Caco-2 (cell line): ENCODE data around the gene KCNC1. TPM values are rescaled to one million over a fixed set of nuclear protein-coding genes. Genes with fewer than 3 reads are reported as not detected.
A peak's percentile ranks its signal among the peaks of the same experiment; 100 is the strongest.

Source experiments
- BruUV-seq: library from RNA; stranded (reverse); fragments of 400-500 nt; replicated peaks from 2 replicates; lab custom pipeline; 2021; lab: Mats Ljungman, UMichigan
- CTCF ChIA-PET: fragments of 300-600 bp; sonication (Branson Sonifier 250); formaldehyde crosslinking; loops from one replicate; lab custom pipeline; 2022; ENCODE audit warnings: antibody characterized with exemption; lab: Charles Lee
- POLR2A ChIA-PET: fragments of 300-600 bp; sonication (Branson Sonifier 250); formaldehyde crosslinking; loops from one replicate; lab custom pipeline; 2022; ENCODE audit warnings: antibody characterized with exemption; lab: Charles Lee
- DNase-seq, 2 experiments: peaks; one replicate each; pipeline versions ENCODE4 v3.0.0 to v3.0.0-alpha.2; 2020 to 2022
- H3K27me3 ChIP-seq: replicated peaks from 2 replicates; pipeline ENCODE4 v1.6.0; 2011; ENCODE audit warnings: low read length; ENCODE audit not compliant: control insufficient read depth, insufficient read depth
- H3K36me3 ChIP-seq: 2 replicates; pipeline ENCODE4 v1.5.1; 2011; ENCODE audit warnings: low read length; ENCODE audit not compliant: control insufficient read depth, insufficient read depth
- H3K4me1 ChIP-seq: fragments of 250-450 bp; sonication (Bioruptor Pico); 2 replicates; pipeline ENCODE4 v1.5.1; 2020; ENCODE audit warnings: mild to moderate bottlenecking
- H3K4me3 ChIP-seq: 2 replicates; pipeline ENCODE4 v1.5.1; 2011; ENCODE audit warnings: low read depth, mild to moderate bottlenecking, control low read depth, low read length
- H3K9me3 ChIP-seq: fragments of 250-450 bp; sonication (Bioruptor Pico); 2 replicates; pipeline ENCODE4 v1.5.1; 2020; ENCODE audit warnings: mild to moderate bottlenecking, moderate library complexity
- H3K27ac Mint-ChIP-seq: one replicate; pipeline ENCODE4 v1.8.0; 2022; ENCODE audit warnings: mixed read lengths; ENCODE audit not compliant: unreplicated experiment
- H3K27me3 Mint-ChIP-seq: one replicate; pipeline ENCODE4 v1.8.0; 2022; ENCODE audit warnings: mixed read lengths; ENCODE audit not compliant: insufficient read depth, unreplicated experiment
- H3K36me3 Mint-ChIP-seq: one replicate; pipeline ENCODE4 v1.8.0; 2022; ENCODE audit warnings: mild to moderate bottlenecking, mixed read lengths; ENCODE audit not compliant: insufficient read depth, unreplicated experiment
- H3K4me1 Mint-ChIP-seq: one replicate; pipeline ENCODE4 v1.8.0; 2022; ENCODE audit warnings: low read depth, mixed read lengths; ENCODE audit not compliant: unreplicated experiment
- H3K4me3 Mint-ChIP-seq: one replicate; pipeline ENCODE4 v1.8.0; 2022; ENCODE audit warnings: mild to moderate bottlenecking, moderate library complexity, mixed read lengths; ENCODE audit not compliant: unreplicated experiment
- H3K9me3 Mint-ChIP-seq: one replicate; pipeline ENCODE4 v1.8.0; 2022; ENCODE audit warnings: mixed read lengths; ENCODE audit not compliant: unreplicated experiment
- CTCF ChIP-seq, 2 experiments: fragments of 200-600 bp in 1 of 2; IDR thresholded peaks; 1 replicate in 1 of 2; 2 replicates in 1 of 2; pipeline versions ENCODE4 v1.5.1 to v1.8.0; 2011 to 2022; ENCODE audit warnings: antibody characterized with exemption in 1 of 2, control low read depth in 1 of 2, inconsistent platforms in 1 of 2, low read depth in 1 of 2, low read length in 1 of 2, mild to moderate bottlenecking in 1 of 2, moderate library complexity in 1 of 2; ENCODE audit not compliant: insufficient read depth in 1 of 2, severe bottlenecking in 1 of 2, unreplicated experiment in 1 of 2
- intact Hi-C: fragments of 100-400 bp; cut with micrococcal nuclease; formaldehyde crosslinking; loops from one replicate; pipeline ENCODE4 v1.10.0; 2022; ENCODE audit not compliant: unreplicated experiment
- total RNA-seq: library from RNA; stranded (reverse); gene quantifications from 2 replicates; pipeline ENCODE4 v1.2.3, GENCODE V29; 2022

The KCNC1 gene
- total RNA-seq, 1 experiment from 2014 or later, result 0.07 TPM

DNA sequence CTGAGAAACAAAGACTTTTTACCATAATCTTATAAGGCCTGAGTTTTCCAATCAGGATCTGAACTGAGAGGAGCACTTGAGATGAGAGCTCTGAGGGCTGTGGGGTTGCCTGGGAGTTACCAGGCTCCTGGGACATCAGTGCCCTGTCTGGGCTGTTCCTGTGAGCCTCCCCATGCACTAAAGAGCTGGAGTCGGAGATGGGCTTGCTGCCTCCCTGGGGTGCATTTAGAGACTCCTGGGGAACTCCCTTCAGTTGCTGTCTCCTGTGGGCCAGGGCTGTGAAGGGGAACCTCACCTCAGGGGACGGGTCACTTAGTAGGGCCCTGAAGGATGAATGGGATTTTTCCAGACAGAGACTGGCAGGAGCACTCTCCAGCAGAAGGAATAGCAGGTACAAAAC is 33.3 kb downstream of the KCNC1 start:
- Mint-ChIP-seq H3K27me3 (no peaks in the 10 kb centered on the region), H3K4me1 (no peaks in the 10 kb centered on the region), H3K4me3 (no peak overlapping the region), H3K27ac (no peak overlapping the region), H3K36me3 (no peaks in the 10 kb centered on the region), H3K9me3 (no peaks in the 10 kb centered on the region)
- Histone ChIP-seq H3K4me1 (0 out of 2 replicates have a peak, but pooled peaks cover 4% of the 10 kb centered on the region), H3K4me3 (no peak overlapping the region), H3K27me3 (no peaks in the 10 kb centered on the region), H3K9me3 (no peaks in the 10 kb centered on the region), H3K36me3 (no peaks in the 10 kb centered on the region)
- no peak for TF ChIP-seq CTCF (IDR thresholded peaks at IDR 0.05; ENCODE audit: insufficient read depth in 1 of 2, low read depth in 1 of 2, low read length in 1 of 2, severe bottlenecking in 1 of 2, unreplicated experiment in 1 of 2)
- intact Hi-C loops, result no loop called here
- DNase-seq, result no peak
- POLR2A ChIA-PET, result no interaction called here
- CTCF ChIA-PET, result interaction anchor here (1.0 kb wide), 1 partner anchor 169 kb away, joined by 3 read pairs; no protein-coding TSS in a partner anchor
- no TSS peak for BruUV-seq

GRCh38 chr11:17768547-17768946 is 34.0 kb downstream of the KCNC1 start:
- DNase-seq, result peak in 1 of 2 experiments; percentile 14
- Histone ChIP-seq H3K4me3 (no peak overlapping the region), H3K9me3 (no peaks in the 10 kb centered on the region), H3K36me3 (no peaks in the 10 kb centered on the region), H3K27me3 (no peaks in the 10 kb centered on the region), H3K4me1 (0 out of 2 replicates have a peak, but pooled peaks cover 4% of the 10 kb centered on the region)
- no peaks in the 10 kb centered on the region for H3K27me3 Mint-ChIP-seq
- H3K36me3 Mint-ChIP-seq, result no peaks in the 10 kb centered on the region
- BruUV-seq, result no TSS peak
- no peaks in the 10 kb centered on the region for H3K9me3 Mint-ChIP-seq
- CTCF ChIA-PET, result interaction anchor here (0.7 to 1.0 kb wide), 3 partner anchors 16 to 208 kb away, joined by 3 to 6 read pairs (median 3); no protein-coding TSS in a partner anchor
- H3K27ac Mint-ChIP-seq, result no peak overlapping the region
- TF ChIP-seq CTCF (IDR thresholded peaks at IDR 0.05; ENCODE audit: insufficient read depth in 1 of 2, low read depth in 1 of 2, low read length in 1 of 2, severe bottlenecking in 1 of 2, unreplicated experiment in 1 of 2), result no peak
- POLR2A ChIA-PET, result no interaction called here
- no peak overlapping the region for H3K4me3 Mint-ChIP-seq
- no peaks in the 10 kb centered on the region for H3K4me1 Mint-ChIP-seq
- intact Hi-C loops, result no loop called here

DNA sequence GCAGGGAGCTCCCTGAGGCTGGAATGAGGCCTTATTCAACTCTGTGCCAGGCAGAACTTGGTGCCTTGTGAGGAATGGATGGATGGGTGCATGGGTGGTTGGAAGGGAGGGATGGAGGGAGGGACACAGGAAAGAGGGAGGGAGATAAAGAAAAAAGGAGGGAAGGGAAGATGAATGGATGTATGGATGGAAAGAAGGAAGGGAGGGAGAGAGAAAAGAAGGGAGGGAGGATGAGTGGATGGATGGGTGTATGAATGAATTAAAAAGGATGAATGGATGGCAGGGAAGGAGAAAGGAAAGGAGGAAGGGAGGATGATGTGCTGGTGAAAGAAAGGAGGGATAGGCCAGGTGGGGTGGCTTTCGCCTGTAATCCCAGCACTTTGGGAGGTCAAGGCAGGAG is 34.6 kb downstream of the KCNC1 start:
- no peaks in the 10 kb centered on the region for H3K36me3 Mint-ChIP-seq
- H3K4me3 Mint-ChIP-seq, result no peak overlapping the region
- H3K27me3 ChIP-seq, result no peaks in the 10 kb centered on the region
- H3K4me1 ChIP-seq, result 0 out of 2 replicates have a peak, but pooled peaks cover 4% of the 10 kb centered on the region
- CTCF ChIA-PET, result interaction anchor here (0.7 to 0.8 kb wide), 2 partner anchors 17 to 208 kb away, joined by 3 to 6 read pairs; no protein-coding TSS in a partner anchor
- no peaks in the 10 kb centered on the region for H3K27me3 Mint-ChIP-seq
- no peak for DNase-seq
- BruUV-seq, result no TSS peak
- no peaks in the 10 kb centered on the region for H3K9me3 Mint-ChIP-seq
- H3K36me3 ChIP-seq, result no peaks in the 10 kb centered on the region
- no peaks in the 10 kb centered on the region for H3K4me1 Mint-ChIP-seq
- no peak for TF ChIP-seq CTCF (IDR thresholded peaks at IDR 0.05; ENCODE audit: insufficient read depth in 1 of 2, low read depth in 1 of 2, low read length in 1 of 2, severe bottlenecking in 1 of 2, unreplicated experiment in 1 of 2)
- H3K4me3 ChIP-seq, result no peak overlapping the region
- H3K9me3 ChIP-seq, result no peaks in the 10 kb centered on the region
- H3K27ac Mint-ChIP-seq, result no peak overlapping the region
- intact Hi-C loops, result no loop called here
- POLR2A ChIA-PET, result no interaction called here
